Activated CD4-positive, alpha-beta memory T cell treated with anti-CD3 and anti-CD28 coated beads, Interleukin-2, amount 10 ng/mL, durations not matched to agents 7 days and 5 days (primary cell): ENCODE data around the gene URGCP. TPM values are rescaled to one million over a fixed set of nuclear protein-coding genes. Genes with fewer than 3 reads are reported as not detected.

ENCODE experiments used
- CTCF ChIA-PET: fragments of 350-600 bp; sonication (Branson Sonifier 250); formaldehyde crosslinking; loops from one replicate; lab custom pipeline; 2021; ENCODE audit warnings: antibody characterized with exemption, inconsistent platforms; lab: Charles Lee
- POLR2A ChIA-PET: fragments of 350-600 bp; sonication (Branson Sonifier 250); formaldehyde crosslinking; loops from one replicate; lab custom pipeline; 2021; ENCODE audit warnings: antibody characterized with exemption; lab: Charles Lee
- DNase-seq: peaks from one replicate; pipeline ENCODE4 v3.0.0-alpha.2; 2020
- H3K27ac Mint-ChIP-seq: one replicate; pipeline ENCODE4 v1.8.0; 2021; ENCODE audit warnings: mild to moderate bottlenecking, mixed read lengths
- H3K27me3 Mint-ChIP-seq: one replicate; pipeline ENCODE4 v1.8.0; 2021; ENCODE audit warnings: mixed read lengths
- H3K36me3 Mint-ChIP-seq: one replicate; pipeline ENCODE4 v1.8.0; 2021; ENCODE audit warnings: low read depth, mixed read lengths
- H3K4me1 Mint-ChIP-seq: one replicate; pipeline ENCODE4 v1.8.0; 2021; ENCODE audit warnings: mixed read lengths
- H3K4me3 Mint-ChIP-seq: one replicate; pipeline ENCODE4 v1.8.0; 2021; ENCODE audit warnings: mild to moderate bottlenecking, mixed read lengths
- H3K9me3 Mint-ChIP-seq: one replicate; pipeline ENCODE4 v1.8.0; 2021; ENCODE audit warnings: mixed read lengths
- total RNA-seq, 2 experiments: library from RNA; stranded (reverse); gene quantifications; one replicate each; pipeline ENCODE4 v1.2.3, GENCODE V29; 2021

The URGCP gene
- total RNA-seq, 2 experiments from 2014 or later: 19.8 to 20.1 TPM

- H3K9me3 Mint-ChIP-seq: peaks cover 9% of the 10 kb centered on the region
- H3K4me1 Mint-ChIP-seq: peaks cover 18% of the 10 kb centered on the region
- H3K27me3 Mint-ChIP-seq: peaks cover 8% of the 10 kb centered on the region
- H3K36me3 Mint-ChIP-seq: peaks cover 31% of the 10 kb centered on the region
- CTCF ChIA-PET: interaction anchor here (1.9 kb wide), 2 partner anchors 29 to 30 kb away, joined by 7 to 8 read pairs; no protein-coding TSS in a partner anchor
- peak overlapping the region; percentile 76 for H3K4me3 Mint-ChIP-seq
- POLR2A ChIA-PET: interaction anchor here (1.9 kb wide), 1 partner anchor 12 kb away, joined by 6 read pairs; no protein-coding TSS in a partner anchor
- peak overlapping the region; percentile 4 for H3K27ac Mint-ChIP-seq
- no peak for DNase-seq
These were observed 38.2 kb downstream of the URGCP start for GRCh38 chr7:43868181-43868580.

GRCh38 chr7:43865277-43865676 is 41.1 kb downstream of the URGCP start:
- peaks cover 4% of the 10 kb centered on the region for H3K9me3 Mint-ChIP-seq
- no peak overlapping the region for H3K27ac Mint-ChIP-seq
- ChIA-PET POLR2A (no interaction called here), CTCF (no interaction called here)
- peaks cover 20% of the 10 kb centered on the region for H3K27me3 Mint-ChIP-seq
- no peak overlapping the region for H3K4me3 Mint-ChIP-seq
- H3K4me1 Mint-ChIP-seq: peaks cover 17% of the 10 kb centered on the region
- H3K36me3 Mint-ChIP-seq: peaks cover 27% of the 10 kb centered on the region
- no peak for DNase-seq

GRCh38 chr7:43864126-43864525 is 42.3 kb downstream of the URGCP start:
- no peak overlapping the region for H3K4me3 Mint-ChIP-seq
- DNase-seq: no peak
- H3K4me1 Mint-ChIP-seq: peaks cover 10% of the 10 kb centered on the region
- H3K36me3 Mint-ChIP-seq: peaks cover 26% of the 10 kb centered on the region
- H3K27ac Mint-ChIP-seq: no peak overlapping the region
- CTCF ChIA-PET: no interaction called here
- POLR2A ChIA-PET: no interaction called here
- peaks cover 20% of the 10 kb centered on the region for H3K27me3 Mint-ChIP-seq
- peaks cover 3% of the 10 kb centered on the region for H3K9me3 Mint-ChIP-seq

- H3K9me3 Mint-ChIP-seq: peaks cover 3% of the 10 kb centered on the region
- H3K27me3 Mint-ChIP-seq: peaks cover 13% of the 10 kb centered on the region
- H3K27ac Mint-ChIP-seq: no peak overlapping the region
- no peaks in the 10 kb centered on the region for H3K4me1 Mint-ChIP-seq
- H3K36me3 Mint-ChIP-seq: no peaks in the 10 kb centered on the region
- CTCF ChIA-PET: no interaction called here
- H3K4me3 Mint-ChIP-seq: no peak overlapping the region
- no peak for DNase-seq
- POLR2A ChIA-PET: interaction anchor here (1.5 kb wide), 1 partner anchor 12 kb away, joined by 6 read pairs; the partner anchor contains the start of gene MRPS24
These were observed 49.4 kb downstream of the URGCP start for GRCh38 chr7:43856996-43857395.

- peaks cover 3% of the 10 kb centered on the region for H3K9me3 Mint-ChIP-seq
- DNase-seq: no peak
- H3K27me3 Mint-ChIP-seq: peaks cover 9% of the 10 kb centered on the region
- no peak overlapping the region for H3K27ac Mint-ChIP-seq
- no peaks in the 10 kb centered on the region for H3K36me3 Mint-ChIP-seq
- no peaks in the 10 kb centered on the region for H3K4me1 Mint-ChIP-seq
- ChIA-PET CTCF (no interaction called here), POLR2A (interaction anchor here (1.5 kb wide), 1 partner anchor 13 kb away, joined by 6 read pairs; the partner anchor contains the start of gene MRPS24)
- no peak overlapping the region for H3K4me3 Mint-ChIP-seq
These were observed 50.1 kb downstream of the URGCP start for GRCh38 chr7:43856316-43856715.

GRCh38 chr7:43855176-43855575 is 51.2 kb downstream of the URGCP start:
- peaks cover 3% of the 10 kb centered on the region for H3K9me3 Mint-ChIP-seq
- H3K27ac Mint-ChIP-seq: no peak overlapping the region
- ChIA-PET CTCF (no interaction called here), POLR2A (no interaction called here)
- H3K4me1 Mint-ChIP-seq: peaks cover under 1% of the 10 kb centered on the region
- no peak overlapping the region for H3K4me3 Mint-ChIP-seq
- H3K36me3 Mint-ChIP-seq: no peaks in the 10 kb centered on the region
- H3K27me3 Mint-ChIP-seq: peaks cover 4% of the 10 kb centered on the region
- no peak for DNase-seq

- Mint-ChIP-seq H3K36me3 (no peaks in the 10 kb centered on the region), H3K27me3 (no peaks in the 10 kb centered on the region), H3K4me1 (peaks cover 5% of the 10 kb centered on the region), H3K9me3 (no peaks in the 10 kb centered on the region), H3K27ac (no peak overlapping the region), H3K4me3 (no peak overlapping the region)
- no peak for DNase-seq
- ChIA-PET CTCF (no interaction called here), POLR2A (interaction anchor here (1.0 kb wide), 1 partner anchor 17 kb away, joined by 3 read pairs; no protein-coding TSS in a partner anchor)
These were observed 54.6 kb downstream of the URGCP start for GRCh38 chr7:43851805-43852204.

DNA sequence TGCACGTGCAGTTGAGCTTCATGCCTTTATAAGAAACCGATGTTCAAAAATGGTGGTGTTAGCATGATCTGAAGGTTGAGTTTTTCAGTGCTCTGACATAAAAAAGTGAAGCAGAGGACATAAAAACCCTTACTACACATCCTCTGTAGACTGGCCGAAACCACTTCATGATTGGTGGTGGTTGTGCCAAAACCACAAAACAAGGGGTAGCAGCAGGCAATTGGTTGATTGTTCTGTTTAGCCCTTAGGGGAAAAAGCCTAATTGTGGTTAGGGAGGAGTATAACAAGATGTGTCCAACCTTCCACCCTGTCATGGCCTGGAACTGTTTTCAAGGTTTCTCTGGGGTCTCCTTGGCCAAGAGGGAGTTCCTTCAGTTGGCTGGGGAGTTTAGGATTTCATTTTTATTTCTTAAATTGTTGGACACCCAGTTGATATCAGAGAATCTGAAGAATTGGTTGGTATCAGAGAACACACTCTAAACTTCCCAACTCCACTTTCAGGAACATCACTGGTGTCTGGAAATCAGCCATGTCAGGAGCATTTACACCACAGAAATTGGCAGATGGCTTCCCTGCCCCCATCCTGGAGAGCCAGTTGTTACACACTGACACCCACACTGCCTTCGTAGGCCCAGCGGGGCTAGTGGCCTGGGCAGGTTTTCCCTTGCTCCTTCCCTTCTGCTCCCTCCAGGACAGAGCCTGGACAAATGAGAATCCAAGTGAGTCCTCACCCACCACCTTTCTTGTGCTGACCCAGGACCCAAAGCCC is 55.9 kb downstream of the URGCP start:
- H3K9me3 Mint-ChIP-seq: no peaks in the 10 kb centered on the region
- peaks cover 5% of the 10 kb centered on the region for H3K4me1 Mint-ChIP-seq
- CTCF ChIA-PET: no interaction called here
- H3K27ac Mint-ChIP-seq: no peak overlapping the region
- no peak for DNase-seq
- no peak overlapping the region for H3K4me3 Mint-ChIP-seq
- H3K27me3 Mint-ChIP-seq: no peaks in the 10 kb centered on the region
- POLR2A ChIA-PET: no interaction called here
- no peaks in the 10 kb centered on the region for H3K36me3 Mint-ChIP-seq

DNA sequence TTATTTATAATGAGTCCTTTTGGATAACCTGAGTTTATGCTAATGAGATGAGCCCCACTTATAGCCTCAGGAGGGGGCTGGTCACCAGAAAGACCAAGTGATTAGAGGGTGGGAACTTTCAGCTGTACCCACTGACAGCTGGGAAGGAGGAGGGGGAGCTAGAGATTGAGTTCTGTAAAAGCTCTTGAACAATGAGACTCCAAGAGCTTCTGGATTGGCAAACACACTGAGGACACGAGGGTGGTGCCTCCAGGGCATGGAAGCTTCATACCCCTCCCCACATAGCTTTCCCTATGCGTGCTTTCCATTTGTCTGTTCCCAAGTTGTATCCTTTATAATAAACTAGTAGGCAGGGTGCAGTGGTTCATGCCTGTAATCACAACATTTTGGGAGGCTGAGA is 57.3 kb downstream of the URGCP start:
- H3K4me1 Mint-ChIP-seq: peaks cover 5% of the 10 kb centered on the region
- ChIA-PET CTCF (interaction anchor here (1.2 to 2.5 kb wide), 2 partner anchors 10 to 200 kb away, joined by 3 to 19 read pairs; no protein-coding TSS in a partner anchor), POLR2A (no interaction called here)
- H3K4me3 Mint-ChIP-seq: no peak overlapping the region
- H3K9me3 Mint-ChIP-seq: no peaks in the 10 kb centered on the region
- H3K27ac Mint-ChIP-seq: no peak overlapping the region
- H3K27me3 Mint-ChIP-seq: no peaks in the 10 kb centered on the region
- DNase-seq: no peak
- no peaks in the 10 kb centered on the region for H3K36me3 Mint-ChIP-seq

DNA sequence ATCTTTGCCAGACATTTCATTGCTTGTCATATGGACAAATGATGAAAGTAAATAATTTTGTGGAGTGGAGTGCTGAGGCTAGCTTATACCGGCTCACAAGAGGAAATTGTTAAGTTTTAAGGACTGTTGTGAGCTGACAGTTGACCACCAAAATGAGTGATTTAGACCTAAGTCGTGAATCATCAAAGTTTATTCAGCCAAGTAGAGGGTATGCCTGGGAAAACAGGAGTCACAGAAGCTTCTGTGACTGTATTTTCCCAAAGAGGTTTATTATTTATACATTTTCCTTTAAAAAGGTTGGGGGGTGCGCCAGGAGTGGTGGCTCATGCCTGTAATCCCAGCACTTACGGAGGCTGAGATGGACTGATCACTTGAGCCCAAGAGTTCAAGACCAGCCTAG is 58.9 kb downstream of the URGCP start:
- H3K27ac Mint-ChIP-seq: no peak overlapping the region
- POLR2A ChIA-PET: no interaction called here
- no peak for DNase-seq
- H3K4me1 Mint-ChIP-seq: peaks cover 5% of the 10 kb centered on the region
- no peaks in the 10 kb centered on the region for H3K36me3 Mint-ChIP-seq
- no peak overlapping the region for H3K4me3 Mint-ChIP-seq
- H3K27me3 Mint-ChIP-seq: no peaks in the 10 kb centered on the region
- CTCF ChIA-PET: interaction anchor here (0.7 to 2.5 kb wide), 4 partner anchors 9 to 265 kb away, joined by 3 to 19 read pairs (median 4); partner anchors contain the start of gene STK17A
- no peaks in the 10 kb centered on the region for H3K9me3 Mint-ChIP-seq

- POLR2A ChIA-PET: interaction anchor here (1.1 kb wide), 1 partner anchor 86 kb away, joined by 3 read pairs; the partner anchor contains the start of gene BLVRA
- H3K36me3 Mint-ChIP-seq: no peaks in the 10 kb centered on the region
- no peak overlapping the region for H3K27ac Mint-ChIP-seq
- no peak overlapping the region for H3K4me3 Mint-ChIP-seq
- no peaks in the 10 kb centered on the region for H3K9me3 Mint-ChIP-seq
- CTCF ChIA-PET: interaction anchor here (1.2 kb wide), 1 partner anchor 10 kb away, joined by 3 read pairs; no protein-coding TSS in a partner anchor
- H3K27me3 Mint-ChIP-seq: no peaks in the 10 kb centered on the region
- H3K4me1 Mint-ChIP-seq: no peaks in the 10 kb centered on the region
- no peak for DNase-seq
These were observed 61.7 kb downstream of the URGCP start for GRCh38 chr7:43844662-43845061.

GRCh38 chr7:43844257-43844656 is 62.1 kb downstream of the URGCP start:
- ChIA-PET CTCF (interaction anchor here (1.0 to 1.2 kb wide), 3 partner anchors 9 to 261 kb away, joined by 3 to 4 read pairs (median 3); partner anchors contain the start of gene STK17A), POLR2A (interaction anchor here (1.1 kb wide), 1 partner anchor 86 kb away, joined by 3 read pairs; the partner anchor contains the start of gene BLVRA)
- Mint-ChIP-seq H3K4me1 (no peaks in the 10 kb centered on the region), H3K36me3 (no peaks in the 10 kb centered on the region), H3K27ac (no peak overlapping the region), H3K27me3 (no peaks in the 10 kb centered on the region), H3K9me3 (no peaks in the 10 kb centered on the region), H3K4me3 (no peak overlapping the region)
- no peak for DNase-seq

DNA sequence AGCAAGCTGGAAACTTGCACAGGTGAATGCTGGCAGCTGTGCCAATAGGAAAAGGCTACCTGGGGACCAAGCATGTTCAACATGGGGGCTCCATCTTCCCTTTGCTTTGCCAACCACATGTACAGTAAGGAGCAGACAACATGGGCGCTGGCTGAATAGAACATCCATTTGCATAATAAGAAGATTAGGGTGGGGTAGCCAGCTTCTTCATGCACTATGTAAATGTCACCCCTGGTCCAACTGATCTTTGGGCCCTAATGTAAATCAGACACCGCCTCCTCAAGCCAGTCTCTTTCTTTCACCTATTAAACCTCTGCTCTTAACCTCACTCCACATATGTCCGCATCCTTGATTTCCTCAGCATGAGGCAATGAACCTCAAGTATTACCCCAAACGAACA is 63.1 kb downstream of the URGCP start:
- CTCF ChIA-PET: interaction anchor here (1.0 to 1.2 kb wide), 3 partner anchors 9 to 260 kb away, joined by 3 to 4 read pairs (median 4); partner anchors contain the start of gene STK17A
- Mint-ChIP-seq H3K9me3 (no peaks in the 10 kb centered on the region), H3K36me3 (no peaks in the 10 kb centered on the region)

More for the DNA sequence above, 63.1 kb downstream of the URGCP start:
- H3K27me3 Mint-ChIP-seq: peaks cover 3% of the 10 kb centered on the region
- H3K4me3 Mint-ChIP-seq: no peak overlapping the region
- POLR2A ChIA-PET: no interaction called here
- peaks cover 4% of the 10 kb centered on the region for H3K4me1 Mint-ChIP-seq
- DNase-seq: no peak
- no peak overlapping the region for H3K27ac Mint-ChIP-seq
